H1 (cell line): ENCODE data around the gene CAMKK2.

Source experiments
- CREB1 ChIP-seq: IDR thresholded peaks from 2 replicates; pipeline ENCODE4 v1.6.1; 2012; ENCODE audit warnings: inconsistent platforms
- CTCF ChIP-seq, 3 experiments: IDR thresholded peaks; 1 replicate in 2 of 3; 2 replicates in 1 of 3; pipeline versions ENCODE4 v1.5.1 to v1.6.1; 2011; ENCODE audit warnings: low read length in 3 of 3, mild to moderate bottlenecking in 3 of 3, inconsistent platforms in 2 of 3, low read depth in 1 of 3, moderate library complexity in 1 of 3; ENCODE audit not compliant: insufficient read depth in 1 of 3; ENCODE audit errors: control extremely low read depth in 1 of 3
- EGR1 ChIP-seq: IDR thresholded peaks from 2 replicates; pipeline ENCODE4 v1.6.1; 2011; ENCODE audit warnings: low read depth, low read length, borderline replicate concordance
- EP300 ChIP-seq, 2 experiments: IDR thresholded peaks; 1 replicate in 1 of 2; 2 replicates in 1 of 2; pipeline ENCODE4 v1.6.1; 2011 to 2012; ENCODE audit warnings: low read depth in 2 of 2, low read length in 2 of 2, mild to moderate bottlenecking in 2 of 2, borderline replicate concordance in 1 of 2, inconsistent platforms in 1 of 2, moderate library complexity in 1 of 2
- HDAC2 ChIP-seq, 2 experiments: fragments of 300-600 bp in 1 of 2; sonication (generic) in 1 of 2; IDR thresholded peaks; 2 replicates each; pipeline ENCODE4 v1.6.1; 2011 to 2012; ENCODE audit warnings: low read depth in 2 of 2, low read length in 2 of 2, mild to moderate bottlenecking in 2 of 2, moderate library complexity in 2 of 2, borderline replicate concordance in 1 of 2, inconsistent platforms in 1 of 2
- JUND ChIP-seq: IDR thresholded peaks from 2 replicates; pipeline ENCODE4 v1.6.1; 2011; ENCODE audit warnings: mild to moderate bottlenecking, improper control_type of control experiment, low read length
- MAFK ChIP-seq: IDR thresholded peaks from 2 replicates; pipeline ENCODE4 v1.6.1; 2012; ENCODE audit warnings: low read depth, mild to moderate bottlenecking, improper control_type of control experiment, low read length
- POLR2A ChIP-seq, 2 experiments: IDR thresholded peaks; 1 replicate in 1 of 2; 2 replicates in 1 of 2; pipeline ENCODE4 v1.6.1; 2011; ENCODE audit warnings: low read depth in 2 of 2, low read length in 2 of 2, mild to moderate bottlenecking in 2 of 2; ENCODE audit errors: control extremely low read depth in 1 of 2
- RFX5 ChIP-seq: IDR thresholded peaks from 2 replicates; pipeline ENCODE4 v1.6.1; 2011; ENCODE audit warnings: low read depth, low read length, improper control_type of control experiment, borderline replicate concordance
- SP1 ChIP-seq: IDR thresholded peaks from 2 replicates; pipeline ENCODE4 v1.6.1; 2011; ENCODE audit warnings: low read depth, low read length
- USF2 ChIP-seq: IDR thresholded peaks from 2 replicates; pipeline ENCODE4 v1.6.1; 2011; ENCODE audit warnings: low read length, improper control_type of control experiment
- YY1 ChIP-seq: IDR thresholded peaks from 2 replicates; pipeline ENCODE4 v1.6.1; 2011; ENCODE audit warnings: low read depth, mild to moderate bottlenecking, low read length
- ZNF274 ChIP-seq: IDR thresholded peaks from 2 replicates; pipeline ENCODE4 v1.7.0; 2012; ENCODE audit warnings: low read length, borderline replicate concordance; ENCODE audit errors: extremely low read depth

- no peak for TF ChIP-seq YY1
- TF ChIP-seq ZNF274, result no peak
- no peak for TF ChIP-seq POLR2A (IDR thresholded peaks at IDR 0.05; ENCODE audit: control extremely low read depth in 1 of 2, low read depth in 2 of 2, low read length in 2 of 2)
- TF ChIP-seq MAFK, result no peak
- TF ChIP-seq USF2, result no peak
- no peak for TF ChIP-seq CTCF (IDR thresholded peaks at IDR 0.05; ENCODE audit: control extremely low read depth in 1 of 3, insufficient read depth in 1 of 3, low read depth in 1 of 3, low read length in 3 of 3)
- no peak for TF ChIP-seq JUND
- TF ChIP-seq RFX5, result no peak
- TF ChIP-seq HDAC2 (IDR thresholded peaks at IDR 0.05; ENCODE audit: borderline replicate concordance in 1 of 2, low read depth in 2 of 2, low read length in 2 of 2), result no peak
- TF ChIP-seq CREB1, result no peak
- TF ChIP-seq EGR1, result no peak
- TF ChIP-seq EP300 (IDR thresholded peaks at IDR 0.05; ENCODE audit: borderline replicate concordance in 1 of 2, low read depth in 2 of 2, low read length in 2 of 2), result no peak
- TF ChIP-seq SP1, result no peak
Observed at GRCh38 chr12:121188227-121188626, 108.3 kb downstream of the CAMKK2 start.
